ENCODE data around the gene GALNT7. TPM values are rescaled to one million over a fixed set of nuclear protein-coding genes. Genes with fewer than 3 reads are reported as not detected.

The GALNT7 gene
- total and polyA plus RNA-seq, 4 donors, result 9.3 to 32.7 (median 14.3) TPM

DNA sequence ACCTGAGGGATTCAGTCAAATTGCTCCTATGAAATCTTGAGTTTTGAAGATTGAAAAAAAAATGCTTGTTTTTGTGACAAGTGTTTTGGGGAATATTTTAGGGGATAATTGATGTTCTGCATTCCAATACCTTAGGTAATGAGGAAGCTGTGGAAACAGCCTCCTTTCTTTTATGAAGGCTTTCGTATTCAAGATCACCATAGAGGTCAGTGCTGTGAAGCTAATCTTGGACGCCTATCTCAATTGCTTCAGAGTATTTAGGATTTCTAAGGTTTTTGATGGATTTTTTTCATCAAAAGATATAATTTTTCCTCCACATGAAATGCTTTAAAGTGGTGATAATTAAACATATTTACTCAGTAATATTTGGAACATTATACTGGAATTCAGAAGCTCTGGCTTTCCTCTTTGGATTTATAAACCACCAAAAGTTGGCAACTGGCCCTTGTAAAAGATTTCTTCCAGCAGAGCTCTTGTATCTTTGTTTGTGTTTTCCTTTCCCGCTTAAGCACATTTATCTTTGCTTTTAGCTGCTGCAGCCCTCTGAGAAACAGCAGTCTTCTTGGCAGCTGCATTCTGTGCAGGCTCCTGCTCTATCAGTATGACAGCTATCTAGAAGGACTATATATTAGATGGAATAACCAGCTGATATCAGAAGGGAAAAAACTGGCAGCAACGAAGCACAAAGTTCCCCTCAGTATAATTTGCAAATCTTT is 101.9 kb downstream of the GALNT7 start:
- TF ChIP-seq, protein P1, sequence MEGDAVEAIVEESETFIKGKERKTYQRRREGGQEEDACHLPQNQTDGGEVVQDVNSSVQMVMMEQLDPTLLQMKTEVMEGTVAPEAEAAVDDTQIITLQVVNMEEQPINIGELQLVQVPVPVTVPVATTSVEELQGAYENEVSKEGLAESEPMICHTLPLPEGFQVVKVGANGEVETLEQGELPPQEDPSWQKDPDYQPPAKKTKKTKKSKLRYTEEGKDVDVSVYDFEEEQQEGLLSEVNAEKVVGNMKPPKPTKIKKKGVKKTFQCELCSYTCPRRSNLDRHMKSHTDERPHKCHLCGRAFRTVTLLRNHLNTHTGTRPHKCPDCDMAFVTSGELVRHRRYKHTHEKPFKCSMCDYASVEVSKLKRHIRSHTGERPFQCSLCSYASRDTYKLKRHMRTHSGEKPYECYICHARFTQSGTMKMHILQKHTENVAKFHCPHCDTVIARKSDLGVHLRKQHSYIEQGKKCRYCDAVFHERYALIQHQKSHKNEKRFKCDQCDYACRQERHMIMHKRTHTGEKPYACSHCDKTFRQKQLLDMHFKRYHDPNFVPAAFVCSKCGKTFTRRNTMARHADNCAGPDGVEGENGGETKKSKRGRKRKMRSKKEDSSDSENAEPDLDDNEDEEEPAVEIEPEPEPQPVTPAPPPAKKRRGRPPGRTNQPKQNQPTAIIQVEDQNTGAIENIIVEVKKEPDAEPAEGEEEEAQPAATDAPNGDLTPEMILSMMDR (IDR thresholded peaks at IDR 0.05; ENCODE audit: control extremely low read depth, extremely low read depth), result no peak
- no peak overlapping the region for H3K4me3 ChIP-seq
- 56 to 74% methylated on average over 4 of the region's 4 CpGs for WGBS, 2 donors
- H3K36me3 ChIP-seq (ENCODE audit: control insufficient read depth in 4 of 4, insufficient read depth in 4 of 4, low read length in 4 of 4), result no peaks in the 10 kb centered on the region
- peaks cover 0 to 4% (median 0%) of the 10 kb centered on the region in 4 donors for H3K9me3 ChIP-seq (ENCODE audit: control insufficient read depth in 4 of 4, insufficient read depth in 3 of 4, low read length in 3 of 4)
- no peaks in the 10 kb centered on the region for H3K27me3 ChIP-seq (ENCODE audit: control insufficient read depth in 3 of 3, insufficient read depth in 3 of 3, low read length in 2 of 3)
- H3K9ac ChIP-seq (ENCODE audit: insufficient read depth in 1 of 2, low read length in 2 of 2), result no peak overlapping the region
- no peak overlapping the region for H3K27ac ChIP-seq (ENCODE audit: low read depth in 1 of 2, low read length in 1 of 2)
- H3K4me1 ChIP-seq (ENCODE audit: control insufficient read depth in 5 of 5, insufficient read depth in 5 of 5, low read length in 5 of 5), result peaks cover 0 to 52% (median 15%) of the 10 kb centered on the region in 5 donors
- no peak for ATAC-seq (ENCODE audit: insufficient read depth, low FRiP score)
- DNase-seq, result peak; percentile 65 to 95 (median 94)

DNA sequence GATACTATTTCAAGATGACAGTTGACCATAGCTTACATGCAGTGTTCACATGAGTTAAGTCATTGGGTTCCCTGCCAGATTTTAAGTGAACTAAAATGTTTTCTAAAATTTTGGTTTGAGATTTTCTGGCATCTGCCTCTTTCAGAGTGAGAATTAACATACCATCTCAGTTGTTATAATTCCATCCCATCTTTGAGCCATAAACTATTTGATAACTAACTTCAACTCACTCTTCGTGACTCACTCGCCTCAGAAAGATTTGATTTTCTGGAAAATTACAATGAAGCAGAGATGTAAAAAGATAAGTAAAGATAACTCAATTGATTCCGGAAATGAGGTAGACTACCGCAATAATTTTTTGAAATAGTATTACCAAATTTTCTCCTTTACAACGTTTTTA is 103.7 kb downstream of the GALNT7 start:
- WGBS, 2 donors, result 92 to 93% methylated on average over 5 of the region's 5 CpGs
- Histone ChIP-seq H3K27ac (ENCODE audit: low read depth in 1 of 2, low read length in 1 of 2) (no peak overlapping the region), H3K4me1 (ENCODE audit: control insufficient read depth in 5 of 5, insufficient read depth in 5 of 5, low read length in 5 of 5) (peaks cover 0 to 47% (median 15%) of the 10 kb centered on the region in 5 donors), H3K9me3 (ENCODE audit: control insufficient read depth in 4 of 4, insufficient read depth in 3 of 4, low read length in 3 of 4) (peaks cover 0 to 4% (median 0%) of the 10 kb centered on the region in 4 donors), H3K36me3 (ENCODE audit: control insufficient read depth in 4 of 4, insufficient read depth in 4 of 4, low read length in 4 of 4) (no peaks in the 10 kb centered on the region), H3K27me3 (ENCODE audit: control insufficient read depth in 3 of 3, insufficient read depth in 3 of 3, low read length in 2 of 3) (no peaks in the 10 kb centered on the region), H3K9ac (ENCODE audit: insufficient read depth in 1 of 2, low read length in 2 of 2) (no peak overlapping the region), H3K4me3 (no peak overlapping the region)
- no peak for ATAC-seq (ENCODE audit: insufficient read depth, low FRiP score)
- no peak for DNase-seq
- TF ChIP-seq, protein P1 (IDR thresholded peaks at IDR 0.05; ENCODE audit: control extremely low read depth, extremely low read depth), result no peak

DNA sequence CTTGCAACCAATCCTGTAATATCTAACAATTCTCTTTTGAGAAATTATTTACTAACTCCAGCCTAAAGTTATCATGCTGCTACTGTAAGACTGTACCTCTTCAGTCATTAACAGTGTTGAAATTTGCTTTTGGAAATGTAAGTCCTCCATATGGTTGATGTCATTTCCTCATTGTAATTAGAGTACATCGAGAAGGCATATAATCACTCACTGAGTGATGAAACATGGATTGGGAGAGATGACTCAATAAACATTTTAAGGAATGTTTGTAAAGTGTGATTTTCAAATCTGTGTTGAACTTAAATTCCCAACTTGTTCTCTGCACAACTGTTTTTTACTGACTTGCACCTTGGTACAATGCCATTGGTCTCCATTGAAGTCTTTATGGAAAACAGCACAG is 104.4 kb downstream of the GALNT7 start:
- no peak overlapping the region for H3K9ac ChIP-seq (ENCODE audit: insufficient read depth in 1 of 2, low read length in 2 of 2)
- ATAC-seq (ENCODE audit: insufficient read depth, low FRiP score), result no peak

More for the DNA sequence above, 104.4 kb downstream of the GALNT7 start:
- TF ChIP-seq, protein P1 (IDR thresholded peaks at IDR 0.05; ENCODE audit: control extremely low read depth, extremely low read depth), result no peak
- Histone ChIP-seq H3K4me1 (ENCODE audit: control insufficient read depth in 5 of 5, insufficient read depth in 5 of 5, low read length in 5 of 5) (peaks cover 0 to 47% (median 15%) of the 10 kb centered on the region in 5 donors), H3K36me3 (ENCODE audit: control insufficient read depth in 4 of 4, insufficient read depth in 4 of 4, low read length in 4 of 4) (no peaks in the 10 kb centered on the region), H3K27ac (ENCODE audit: low read depth in 1 of 2, low read length in 1 of 2) (no peak overlapping the region), H3K4me3 (no peak overlapping the region), H3K27me3 (ENCODE audit: control insufficient read depth in 3 of 3, insufficient read depth in 3 of 3, low read length in 2 of 3) (no peaks in the 10 kb centered on the region), H3K9me3 (ENCODE audit: control insufficient read depth in 4 of 4, insufficient read depth in 3 of 4, low read length in 3 of 4) (peaks cover 0 to 4% (median 0%) of the 10 kb centered on the region in 4 donors)
- 26 to 46% methylated on average over 1 of the region's 1 CpG for WGBS, 2 donors
- peak in 2 of 3 donors; percentile 94 to 95 for DNase-seq
